Prostate gland (tissue), 2 donors: ENCODE data around the gene TBC1D16. TPM values are rescaled to one million over a fixed set of nuclear protein-coding genes. Genes with fewer than 3 reads are reported as not detected.

Experiments
- DNase-seq: peaks from one replicate; pipeline ENCODE4 v3.0.0-alpha.2; 2019; ENCODE audit warnings: low spot score
- H3K27ac ChIP-seq, 2 donors: fragments of 200-600 bp; sonication (generic); 2 replicates each; pipeline ENCODE4 v1.5.1; 2017 to 2019
- H3K27me3 ChIP-seq: fragments of 200-600 bp; sonication (generic); replicated peaks from 2 replicates; pipeline ENCODE4 v1.5.1; 2019; ENCODE audit not compliant: insufficient read depth
- H3K36me3 ChIP-seq, 2 donors: fragments of 200-600 bp; sonication (generic); 1 replicate in 1 of 2; 2 replicates in 1 of 2; pipeline versions ENCODE4 v1.5.1 to v1.8.1; 2017 to 2019
- H3K4me1 ChIP-seq: fragments of 200-600 bp; sonication (generic); replicated peaks from 2 replicates; pipeline ENCODE4 v1.5.1; 2019
- H3K4me3 ChIP-seq, 2 donors: fragments of 200-600 bp; sonication (generic); 2 replicates each; pipeline ENCODE4 v1.5.1; 2017 to 2019
- H3K9me3 ChIP-seq: fragments of 200-600 bp; sonication (generic); 2 replicates; pipeline ENCODE4 v1.5.1; 2017
- CTCF ChIP-seq, 4 experiments: fragments of 200-600 bp in 2 of 4; fragments of 450-650 bp in 2 of 4; sonication (generic) in 2 of 4; IDR thresholded peaks; 1 replicate in 3 of 4; 2 replicates in 1 of 4; pipeline ENCODE4 v1.5.1; 2016 to 2019; ENCODE audit warnings: antibody characterized with exemption in 4 of 4, mild to moderate bottlenecking in 2 of 4, moderate library complexity in 2 of 4
- POLR2A ChIP-seq: fragments of 450-650 bp; IDR thresholded peaks from one replicate; pipeline ENCODE4 v1.6.1; 2016; ENCODE audit warnings: antibody characterized with exemption, mild to moderate bottlenecking
- POLR2AphosphoS5 ChIP-seq: sonication (generic); formaldehyde crosslinking; IDR thresholded peaks from one replicate; pipeline ENCODE4 v1.6.1; 2017; ENCODE audit warnings: antibody characterized with exemption
- WGBS: methylation state at CpG from one replicate; pipeline ENCODE4 v1.1.5; 2018; 5-methylcytosine and 5-hydroxymethylcytosine counted together
- intact Hi-C: fragments of 100-400 bp; cut with DNase I; formaldehyde crosslinking; loops from one replicate; pipeline ENCODE4 v1.14.2; 2022
- total RNA-seq, 2 donors: library from RNA; depleted of rRNA; stranded (reverse); fragments of >200 nt; gene quantifications; one replicate each; pipeline ENCODE4 v1.1.0, GENCODE V29; 2016

Gene TBC1D16
- total RNA-seq, 2 donors from 2014 or later = 29.1 to 41.9 TPM

GRCh38 chr17:79977161-79977631 lies 58.5 kb downstream of the TBC1D16 start:
- Histone ChIP-seq H3K27ac (peak overlapping the region in 1 of 2 donors; percentile 66), H3K36me3 (peaks cover 0 to 3% of the 10 kb centered on the region in 2 donors), H3K9me3 (no peaks in the 10 kb centered on the region), H3K4me1 (peaks cover 12% of the 10 kb centered on the region), H3K27me3 (no peaks in the 10 kb centered on the region), H3K4me3 (no peak overlapping the region)
- intact Hi-C loops = no loop called here
- TF ChIP-seq POLR2AphosphoS5 (no peak), CTCF (IDR thresholded peaks at IDR 0.05) (no peak), POLR2A (no peak)
- DNase-seq = no peak
- WGBS = 89% methylated on average over 18 of the region's 18 CpGs

DNA sequence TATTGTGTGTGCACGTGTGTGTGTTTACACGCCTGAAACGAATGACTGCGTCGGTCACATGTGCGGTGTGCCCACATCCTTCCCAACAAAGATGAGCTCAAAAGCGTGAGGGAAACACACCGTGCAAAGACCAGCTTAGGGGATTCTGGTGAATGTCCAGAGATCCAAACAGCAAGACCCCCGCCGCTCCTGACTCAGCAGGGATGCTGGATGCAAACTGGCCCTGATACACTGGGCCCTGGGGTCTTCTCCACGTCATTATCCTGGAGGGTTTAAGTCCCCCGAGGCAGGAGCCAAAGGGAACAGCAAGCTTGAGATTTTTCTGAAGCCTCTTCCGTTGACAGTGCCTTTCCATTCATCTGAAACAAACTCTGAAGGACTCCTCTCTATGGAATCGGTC lies 59.2 kb downstream of the TBC1D16 start:
- WGBS = 96% methylated on average over 14 of the region's 14 CpGs
- H3K27ac ChIP-seq = no peak overlapping the region
- DNase-seq = no peak
- H3K36me3 ChIP-seq = peaks cover 0 to 3% of the 10 kb centered on the region in 2 donors
- H3K9me3 ChIP-seq = no peaks in the 10 kb centered on the region
- no peak overlapping the region for H3K4me3 ChIP-seq
- H3K27me3 ChIP-seq = no peaks in the 10 kb centered on the region
- H3K4me1 ChIP-seq = peaks cover 12% of the 10 kb centered on the region
- intact Hi-C loops = no loop called here
- TF ChIP-seq POLR2AphosphoS5 (no peak), POLR2A (no peak), CTCF (IDR thresholded peaks at IDR 0.05) (no peak)

GRCh38 chr17:79975498-79976134 lies 60.1 kb downstream of the TBC1D16 start:
- TF ChIP-seq POLR2A = no peak
- no peak for TF ChIP-seq POLR2AphosphoS5
- TF ChIP-seq CTCF (IDR thresholded peaks at IDR 0.05) = no peak
- peaks cover 12% of the 10 kb centered on the region for H3K4me1 ChIP-seq
- intact Hi-C loops = no loop called here
- no peaks in the 10 kb centered on the region for H3K9me3 ChIP-seq
- no peaks in the 10 kb centered on the region for H3K27me3 ChIP-seq
- peaks cover 0 to 3% of the 10 kb centered on the region in 2 donors for H3K36me3 ChIP-seq
- peak overlapping the region; percentile 1 to 42 for H3K27ac ChIP-seq
- WGBS = 85% methylated on average over 20 of the region's 20 CpGs
- H3K4me3 ChIP-seq = no peak overlapping the region
- no peak for DNase-seq

DNA sequence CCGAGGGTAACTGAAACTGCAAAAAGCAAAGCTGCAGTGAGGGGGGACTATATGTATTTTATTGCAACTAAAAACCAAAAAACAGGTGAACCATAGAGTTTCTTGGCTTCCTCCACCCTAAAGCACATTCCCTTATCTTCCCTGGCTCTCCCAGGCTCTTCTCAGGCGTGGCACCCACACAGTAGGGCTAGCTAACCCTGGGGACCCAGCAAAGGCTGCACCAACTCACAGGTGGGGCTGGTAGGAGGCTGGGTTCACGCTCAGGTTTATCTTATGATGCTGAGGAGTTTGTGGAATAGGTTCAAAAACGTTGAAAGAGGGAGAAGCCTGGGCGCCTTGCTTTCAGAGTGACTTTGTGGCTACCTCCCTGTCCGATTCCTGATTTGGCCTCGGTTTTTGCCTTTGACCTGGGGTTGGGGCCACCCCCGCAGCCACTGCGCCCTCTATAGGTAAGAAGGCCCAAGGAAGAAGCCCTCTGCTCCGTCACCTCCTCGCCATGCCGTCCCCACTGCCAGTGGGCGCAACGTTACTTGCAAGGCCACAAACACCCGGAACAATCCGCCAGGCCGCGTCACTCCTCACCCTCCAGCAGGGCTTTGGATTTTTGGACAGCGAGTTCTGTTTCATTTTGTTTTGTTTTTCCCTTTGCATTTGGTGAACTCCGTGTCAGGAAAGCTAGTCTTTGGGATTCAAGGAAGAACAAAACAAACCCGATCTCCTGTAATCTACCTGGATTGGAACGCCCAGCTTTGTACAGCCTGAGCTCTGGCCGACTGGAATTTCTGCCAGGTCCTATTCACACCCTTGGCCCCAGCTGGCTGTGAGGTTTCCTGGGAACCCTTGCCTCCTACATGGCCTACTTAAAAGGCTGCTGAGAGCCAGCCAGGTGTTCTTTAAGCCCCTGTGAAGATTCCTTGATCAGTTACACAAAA lies 60.8 kb downstream of the TBC1D16 start:
- H3K9me3 ChIP-seq = no peaks in the 10 kb centered on the region
- intact Hi-C loops = no loop called here
- peak overlapping the region; percentile 1 to 42 for H3K27ac ChIP-seq
- TF ChIP-seq POLR2A = no peak
- TF ChIP-seq CTCF (IDR thresholded peaks at IDR 0.05) = no peak
- TF ChIP-seq POLR2AphosphoS5 = no peak
- WGBS = 81% methylated on average over 23 of the region's 23 CpGs
- DNase-seq = no peak
- H3K4me3 ChIP-seq = no peak overlapping the region
- peaks cover 10% of the 10 kb centered on the region for H3K4me1 ChIP-seq
- H3K27me3 ChIP-seq = no peaks in the 10 kb centered on the region
- peaks cover 0 to 3% of the 10 kb centered on the region in 2 donors for H3K36me3 ChIP-seq
